GM21423 (cell line): ENCODE measurements around the gene DTX1.

ENCODE experiments used
- ATAC-seq: cut with Tn5 transposase; IDR thresholded peaks from one replicate; pipeline ENCODE4 v1.9.1; 2021; ENCODE audit warnings: mild to moderate bottlenecking, moderate library complexity; ENCODE audit not compliant: unreplicated experiment

Gene DTX1

GRCh38 chr12:113055594-113056380 lies 743 bp upstream of the DTX1 start:
- no peak for ATAC-seq

- no peak for ATAC-seq
These were observed 224 bp upstream of the DTX1 start for GRCh38 chr12:113056381-113056630.

- no peak for ATAC-seq
These were observed 1.3 kb downstream of the DTX1 start for GRCh38 chr12:113057565-113058485.

- no peak for ATAC-seq
These were observed 2.0 kb downstream of the DTX1 start for GRCh38 chr12:113058553-113058952.

- ATAC-seq: no peak
These were observed 2.6 kb downstream of the DTX1 start for GRCh38 chr12:113059071-113059595.

- ATAC-seq: no peak
These were observed 3.9 kb downstream of the DTX1 start for GRCh38 chr12:113060336-113060960.

GRCh38 chr12:113061061-113061694 lies 4.6 kb downstream of the DTX1 start:
- no peak for ATAC-seq

GRCh38 chr12:113062502-113063395 lies 6.2 kb downstream of the DTX1 start:
- no peak for ATAC-seq

GRCh38 chr12:113063396-113064350 lies 7.1 kb downstream of the DTX1 start:
- ATAC-seq: no peak

GRCh38 chr12:113064395-113065125 lies 8.0 kb downstream of the DTX1 start:
- no peak for ATAC-seq

- no peak for ATAC-seq
These were observed 8.8 kb downstream of the DTX1 start for GRCh38 chr12:113065126-113066007.

- no peak for ATAC-seq
These were observed 10.4 kb downstream of the DTX1 start for GRCh38 chr12:113066813-113067400.

- ATAC-seq: no peak
These were observed 11.7 kb downstream of the DTX1 start for GRCh38 chr12:113067987-113068935.

- ATAC-seq: no peak
These were observed 12.6 kb downstream of the DTX1 start for GRCh38 chr12:113069149-113069548.

- no peak for ATAC-seq
These were observed 13.2 kb downstream of the DTX1 start for GRCh38 chr12:113069751-113070116.
